IPS-18a (cell line): ENCODE data around the gene ZNF488.

Experiments used
- H3K27ac ChIP-seq: one replicate; pipeline ENCODE4 v1.5.1; 2013; ENCODE audit warnings: low read length
- H3K27me3 ChIP-seq: one replicate; pipeline ENCODE4 v1.6.1; 2013; ENCODE audit warnings: mild to moderate bottlenecking, low read length; ENCODE audit not compliant: control insufficient read depth, insufficient read depth
- H3K36me3 ChIP-seq: one replicate; pipeline ENCODE4 v1.6.1; 2013; ENCODE audit warnings: low read depth, low read length; ENCODE audit not compliant: control insufficient read depth
- H3K4me1 ChIP-seq: one replicate; pipeline ENCODE4 v1.6.1; 2013; ENCODE audit warnings: low read depth, low read length; ENCODE audit not compliant: control insufficient read depth
- H3K4me3 ChIP-seq: one replicate; pipeline ENCODE4 v1.5.1; 2013; ENCODE audit warnings: low read length
- H3K9ac ChIP-seq: one replicate; pipeline ENCODE4 v1.6.1; 2013; ENCODE audit warnings: mild to moderate bottlenecking, low read length, moderate library complexity
- H3K9me3 ChIP-seq: one replicate; pipeline ENCODE4 v1.6.1; 2013; ENCODE audit warnings: low read depth, low read length; ENCODE audit not compliant: control insufficient read depth

The ZNF488 gene

GRCh38 chr10:47415520-47416304, 31.6 kb upstream of the ZNF488 start:
- H3K4me1 ChIP-seq = peaks cover 5% of the 10 kb centered on the region
- H3K9me3 ChIP-seq = no peaks in the 10 kb centered on the region
- H3K4me3 ChIP-seq = no peak overlapping the region
- H3K27ac ChIP-seq = no peak overlapping the region
- H3K9ac ChIP-seq = no peak overlapping the region
- H3K27me3 ChIP-seq = no peaks in the 10 kb centered on the region
- no peaks in the 10 kb centered on the region for H3K36me3 ChIP-seq

GRCh38 chr10:47414752-47415519, 30.8 kb upstream of the ZNF488 start:
- Histone ChIP-seq H3K9me3 (no peaks in the 10 kb centered on the region), H3K27me3 (no peaks in the 10 kb centered on the region), H3K36me3 (no peaks in the 10 kb centered on the region), H3K27ac (no peak overlapping the region), H3K4me1 (no peaks in the 10 kb centered on the region), H3K4me3 (no peak overlapping the region), H3K9ac (no peak overlapping the region)

- Histone ChIP-seq H3K4me3 (no peak overlapping the region), H3K36me3 (no peaks in the 10 kb centered on the region), H3K27ac (no peak overlapping the region), H3K9ac (no peak overlapping the region), H3K27me3 (no peaks in the 10 kb centered on the region), H3K9me3 (no peaks in the 10 kb centered on the region), H3K4me1 (no peaks in the 10 kb centered on the region)
These were observed 30.1 kb upstream of the ZNF488 start for GRCh38 chr10:47414227-47414592.

DNA sequence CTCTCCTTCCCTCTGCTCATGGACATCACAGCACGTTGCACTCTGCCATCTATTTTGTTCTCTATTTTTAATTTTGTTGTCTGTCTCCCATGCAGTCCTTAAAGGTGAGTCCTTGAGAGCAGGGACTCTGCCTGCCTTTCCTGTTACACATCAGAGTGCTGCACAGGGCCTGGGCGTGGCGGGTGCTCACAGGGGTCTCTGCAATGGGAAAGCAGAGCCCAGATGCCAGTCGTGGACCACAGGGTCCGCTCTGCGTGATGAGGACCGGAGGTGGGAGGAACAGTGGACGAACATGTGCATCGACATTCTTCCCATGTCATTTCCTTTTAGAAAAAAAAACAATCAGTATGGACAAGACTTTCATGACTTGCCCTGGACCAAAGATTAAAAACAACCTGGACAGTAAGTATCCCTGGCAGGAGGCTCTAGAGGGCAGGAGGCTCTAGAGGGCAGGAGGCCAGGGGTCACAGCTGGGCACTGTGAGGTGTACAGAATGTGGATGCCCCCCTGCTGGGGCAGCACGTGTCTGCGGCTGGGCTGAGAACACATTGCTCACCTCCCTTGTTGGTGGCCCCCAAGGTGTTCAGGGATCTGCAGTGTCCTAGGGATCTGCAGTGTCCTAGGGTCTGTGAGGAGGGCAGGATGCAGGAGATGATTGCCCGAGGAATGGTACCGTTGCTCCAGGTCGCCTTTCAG, 29.6 kb upstream of the ZNF488 start:
- H3K4me3 ChIP-seq = no peak overlapping the region
- H3K9ac ChIP-seq = no peak overlapping the region
- H3K27ac ChIP-seq = no peak overlapping the region

DNA sequence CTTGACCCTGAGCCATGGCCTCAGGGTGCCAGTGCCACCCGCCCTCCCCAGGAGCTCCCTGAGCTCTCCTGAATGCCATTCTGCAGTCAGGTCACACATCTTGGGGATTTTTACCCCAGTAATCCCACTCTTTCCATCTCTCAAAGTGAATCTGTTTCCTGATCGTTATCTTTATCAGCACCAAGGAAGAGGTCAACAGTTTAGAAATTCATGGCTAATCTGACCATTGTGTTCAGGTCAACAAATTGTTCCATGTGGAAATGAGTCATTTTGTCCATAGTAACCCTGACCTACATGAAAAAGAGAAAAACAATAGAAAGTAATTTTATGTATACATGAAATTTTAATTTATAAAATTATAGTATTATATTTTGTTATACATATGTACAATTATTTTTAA, 28.8 kb upstream of the ZNF488 start:
- no peak overlapping the region for H3K27ac ChIP-seq
- H3K4me1 ChIP-seq = no peaks in the 10 kb centered on the region
- H3K9ac ChIP-seq = no peak overlapping the region
- H3K9me3 ChIP-seq = no peaks in the 10 kb centered on the region
- H3K27me3 ChIP-seq = no peaks in the 10 kb centered on the region
- H3K36me3 ChIP-seq = no peaks in the 10 kb centered on the region
- H3K4me3 ChIP-seq = no peak overlapping the region

More for the DNA sequence above, 29.6 kb upstream of the ZNF488 start:
- Histone ChIP-seq H3K36me3 (no peaks in the 10 kb centered on the region), H3K9me3 (no peaks in the 10 kb centered on the region), H3K27me3 (no peaks in the 10 kb centered on the region), H3K4me1 (no peaks in the 10 kb centered on the region)

DNA sequence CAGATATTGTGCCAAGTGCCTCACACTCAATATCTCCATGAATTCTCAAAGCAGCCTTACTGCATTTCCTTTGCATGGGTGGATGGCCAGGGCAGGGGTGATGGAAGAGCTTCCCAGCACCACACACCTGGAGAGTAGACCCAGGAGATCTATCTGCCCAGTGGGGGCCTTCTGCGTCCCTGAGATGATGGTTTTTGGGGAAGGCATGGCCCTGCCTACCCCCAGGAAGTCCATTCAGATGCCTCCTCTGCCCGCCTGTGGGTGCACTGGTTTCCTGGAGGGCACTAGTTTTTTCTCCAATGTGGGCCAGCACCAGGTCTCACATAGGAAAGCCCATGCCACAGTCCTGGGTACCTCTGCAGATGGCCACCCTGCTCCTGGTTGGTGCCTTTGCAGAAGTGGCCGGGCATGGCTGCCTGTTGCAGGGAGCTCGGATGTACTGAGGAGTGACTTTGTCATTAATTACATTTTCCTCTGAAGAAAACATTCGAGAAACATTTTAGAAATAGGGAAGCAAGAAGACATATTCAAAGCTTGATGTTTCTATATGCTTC, 28.2 kb upstream of the ZNF488 start:
- Histone ChIP-seq H3K9me3 (no peaks in the 10 kb centered on the region), H3K27ac (no peak overlapping the region), H3K36me3 (no peaks in the 10 kb centered on the region), H3K4me1 (no peaks in the 10 kb centered on the region), H3K4me3 (no peak overlapping the region), H3K27me3 (no peaks in the 10 kb centered on the region), H3K9ac (no peak overlapping the region)

DNA sequence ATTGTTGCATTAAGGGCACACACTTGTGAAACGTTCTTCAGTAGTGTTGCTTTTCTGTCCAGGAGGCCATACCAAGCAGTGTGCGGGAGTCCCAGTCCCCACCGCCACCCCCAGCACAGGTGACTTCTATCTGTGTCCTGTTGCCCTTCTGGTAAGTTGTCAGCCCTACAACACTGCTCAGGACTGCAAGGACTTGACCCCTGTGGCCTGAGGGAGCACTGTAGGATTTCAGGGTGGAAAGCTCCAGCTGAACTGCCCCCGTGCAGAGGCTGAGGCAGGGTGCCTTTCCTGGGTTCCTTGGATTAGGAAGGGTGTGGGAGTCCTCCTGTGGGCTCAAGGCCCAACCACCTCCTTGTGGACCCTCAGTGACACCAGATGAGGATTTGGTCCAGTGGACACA, 26.8 kb upstream of the ZNF488 start:
- Histone ChIP-seq H3K27ac (no peak overlapping the region), H3K4me3 (no peak overlapping the region), H3K9me3 (no peaks in the 10 kb centered on the region), H3K27me3 (no peaks in the 10 kb centered on the region), H3K36me3 (no peaks in the 10 kb centered on the region), H3K9ac (no peak overlapping the region), H3K4me1 (no peaks in the 10 kb centered on the region)

DNA sequence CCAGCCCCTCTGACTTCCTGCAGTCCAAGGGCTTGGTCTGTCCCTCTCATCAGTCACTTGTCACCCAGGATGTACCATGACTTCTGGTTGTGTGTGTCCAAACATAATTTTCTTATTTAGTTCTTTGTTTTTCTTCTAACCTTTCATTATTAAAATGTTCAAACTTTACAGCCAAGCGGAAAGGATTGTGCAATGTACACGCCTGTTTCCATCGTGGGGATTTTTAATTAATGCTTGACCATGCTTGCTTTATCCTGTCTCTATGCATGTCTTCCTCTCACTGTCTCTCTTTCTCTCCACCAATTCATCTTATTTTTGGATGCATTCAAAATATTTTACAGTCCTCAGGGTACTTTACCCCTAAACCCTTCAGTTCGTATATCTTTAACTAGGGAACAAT, 26.2 kb upstream of the ZNF488 start:
- Histone ChIP-seq H3K4me3 (no peak overlapping the region), H3K36me3 (no peaks in the 10 kb centered on the region), H3K27me3 (no peaks in the 10 kb centered on the region), H3K27ac (no peak overlapping the region), H3K4me1 (no peaks in the 10 kb centered on the region), H3K9me3 (no peaks in the 10 kb centered on the region), H3K9ac (no peak overlapping the region)

GRCh38 chr10:47409866-47410256, 25.8 kb upstream of the ZNF488 start:
- H3K9me3 ChIP-seq = no peaks in the 10 kb centered on the region
- H3K27ac ChIP-seq = no peak overlapping the region
- no peak overlapping the region for H3K9ac ChIP-seq
- no peaks in the 10 kb centered on the region for H3K4me1 ChIP-seq
- no peaks in the 10 kb centered on the region for H3K36me3 ChIP-seq
- H3K27me3 ChIP-seq = no peaks in the 10 kb centered on the region
- no peak overlapping the region for H3K4me3 ChIP-seq

DNA sequence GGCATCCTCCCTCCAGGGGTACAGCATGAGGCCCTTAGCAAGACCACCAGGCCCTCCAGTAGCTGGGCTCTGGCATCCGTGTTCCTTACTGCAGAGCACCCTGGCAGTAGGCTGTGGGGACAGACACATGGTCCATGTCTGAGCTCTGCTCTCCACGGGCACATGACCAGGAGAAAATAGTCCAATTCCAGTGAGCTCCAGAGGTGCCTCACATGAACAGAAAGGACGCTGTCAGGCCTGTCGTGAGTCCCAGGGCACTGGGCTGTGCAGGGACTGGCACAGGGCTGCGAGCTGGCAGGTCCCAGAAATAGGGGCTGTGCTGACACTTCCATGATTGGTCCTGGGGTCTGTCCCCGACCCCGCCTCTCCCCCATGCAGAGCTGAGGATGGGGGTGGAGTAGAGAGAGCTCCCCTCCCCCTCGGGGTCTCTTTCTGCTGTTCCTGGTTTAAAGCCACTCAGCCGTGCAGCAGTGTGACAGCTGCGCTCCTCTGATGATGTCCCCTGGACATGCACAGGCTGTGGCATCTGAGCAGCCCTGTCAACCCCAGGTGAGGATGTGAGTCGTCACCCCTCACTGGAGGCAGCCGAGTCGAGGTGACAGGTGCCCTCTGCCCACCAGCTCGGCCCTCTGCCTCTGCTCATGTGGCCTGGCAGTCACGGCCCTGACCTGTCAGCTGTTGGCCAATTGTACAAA, 25.2 kb upstream of the ZNF488 start:
- no peaks in the 10 kb centered on the region for H3K9me3 ChIP-seq
- no peak overlapping the region for H3K4me3 ChIP-seq
- no peaks in the 10 kb centered on the region for H3K4me1 ChIP-seq
- no peak overlapping the region for H3K27ac ChIP-seq
- no peak overlapping the region for H3K9ac ChIP-seq
- no peaks in the 10 kb centered on the region for H3K36me3 ChIP-seq
- H3K27me3 ChIP-seq = no peaks in the 10 kb centered on the region

- H3K9me3 ChIP-seq = no peaks in the 10 kb centered on the region
- H3K27me3 ChIP-seq = no peaks in the 10 kb centered on the region
- no peaks in the 10 kb centered on the region for H3K36me3 ChIP-seq
- no peak overlapping the region for H3K9ac ChIP-seq
- H3K27ac ChIP-seq = no peak overlapping the region
- H3K4me1 ChIP-seq = peaks cover 6% of the 10 kb centered on the region
- no peak overlapping the region for H3K4me3 ChIP-seq
These were observed 24.5 kb upstream of the ZNF488 start for GRCh38 chr10:47408606-47409005.
